ENCODE results near the gene FIBIN. TPM values are rescaled to one million over a fixed set of nuclear protein-coding genes. Genes with fewer than 3 reads are reported as not detected.

Gene FIBIN
- not detected for total RNA-seq

GRCh38 chr11:26993965-26994457, at the start of gene FIBIN:
Gene FIBIN, plus strand, starts transcription at chr11:26994112. Its CDS starts 415 bp downstream, at chr11:26994527.
- Mint-ChIP-seq H3K36me3 (ENCODE audit: low read depth) (no peaks in the 10 kb centered on the region), H3K27me3 (ENCODE audit: low read depth) (no peaks in the 10 kb centered on the region)
- no peak for ATAC-seq

GRCh38 chr11:26944866-26945664, 48.8 kb upstream of the FIBIN start:
- Mint-ChIP-seq H3K4me3 (no peak overlapping the region), H3K4me1 (ENCODE audit: low read depth) (no peaks in the 10 kb centered on the region), H3K27me3 (ENCODE audit: low read depth) (no peaks in the 10 kb centered on the region), H3K9me3 (ENCODE audit: insufficient read depth) (peaks cover 11% of the 10 kb centered on the region), H3K36me3 (ENCODE audit: low read depth) (no peaks in the 10 kb centered on the region), H3K27ac (no peak overlapping the region)
- POLR2A ChIA-PET = no interaction called here
- CTCF ChIA-PET = no interaction called here
- DNase-seq (no peak), ATAC-seq (no peak)

More at GRCh38 chr11:26993965-26994457, at the start of gene FIBIN:
- DNase-seq = no peak
- CTCF ChIA-PET = no interaction called here
- Mint-ChIP-seq H3K4me3 (no peak within 1 kb of the TSS), H3K27ac (no peak within 1 kb of the TSS), H3K4me1 (ENCODE audit: low read depth) (no peaks in the 10 kb centered on the region), H3K9me3 (ENCODE audit: insufficient read depth) (peaks cover 3% of the 10 kb centered on the region)
- POLR2A ChIA-PET = no interaction called here

GRCh38 chr11:26946257-26946716, 47.6 kb upstream of the FIBIN start:
- ChIA-PET POLR2A (no interaction called here), CTCF (no interaction called here)
- DNase-seq = no peak
- Mint-ChIP-seq H3K27me3 (ENCODE audit: low read depth) (no peaks in the 10 kb centered on the region), H3K36me3 (ENCODE audit: low read depth) (no peaks in the 10 kb centered on the region), H3K4me1 (ENCODE audit: low read depth) (no peaks in the 10 kb centered on the region), H3K9me3 (ENCODE audit: insufficient read depth) (peaks cover 11% of the 10 kb centered on the region), H3K4me3 (no peak overlapping the region), H3K27ac (no peak overlapping the region)
- ATAC-seq = no peak

GRCh38 chr11:26947379-26947844, 46.5 kb upstream of the FIBIN start:
- Mint-ChIP-seq H3K4me1 (ENCODE audit: low read depth) (no peaks in the 10 kb centered on the region), H3K36me3 (ENCODE audit: low read depth) (no peaks in the 10 kb centered on the region), H3K4me3 (no peak overlapping the region), H3K27ac (no peak overlapping the region), H3K27me3 (ENCODE audit: low read depth) (no peaks in the 10 kb centered on the region), H3K9me3 (ENCODE audit: insufficient read depth) (peaks cover 9% of the 10 kb centered on the region)
- CTCF ChIA-PET = no interaction called here
- DNase-seq (no peak), ATAC-seq (no peak)
- POLR2A ChIA-PET = no interaction called here

- no peak overlapping the region for H3K4me3 Mint-ChIP-seq
- H3K27me3 Mint-ChIP-seq (ENCODE audit: low read depth) = no peaks in the 10 kb centered on the region
- no peaks in the 10 kb centered on the region for H3K36me3 Mint-ChIP-seq (ENCODE audit: low read depth)
- ChIA-PET POLR2A (no interaction called here), CTCF (no interaction called here)
- H3K27ac Mint-ChIP-seq = no peak overlapping the region
- H3K9me3 Mint-ChIP-seq (ENCODE audit: insufficient read depth) = peaks cover 9% of the 10 kb centered on the region
- ATAC-seq = no peak
- DNase-seq = no peak
- no peaks in the 10 kb centered on the region for H3K4me1 Mint-ChIP-seq (ENCODE audit: low read depth)
Measured at GRCh38 chr11:26947904-26948639, 45.8 kb upstream of the FIBIN start.

- ATAC-seq (no peak), DNase-seq (no peak)
- no peaks in the 10 kb centered on the region for H3K27me3 Mint-ChIP-seq (ENCODE audit: low read depth)
- no peaks in the 10 kb centered on the region for H3K36me3 Mint-ChIP-seq (ENCODE audit: low read depth)
- H3K4me1 Mint-ChIP-seq (ENCODE audit: low read depth) = no peaks in the 10 kb centered on the region
- no peak overlapping the region for H3K27ac Mint-ChIP-seq
- H3K9me3 Mint-ChIP-seq (ENCODE audit: insufficient read depth) = peaks cover 5% of the 10 kb centered on the region
- ChIA-PET POLR2A (no interaction called here), CTCF (no interaction called here)
- H3K4me3 Mint-ChIP-seq = no peak overlapping the region
Measured at GRCh38 chr11:26948881-26949280, 45.0 kb upstream of the FIBIN start.

- no peak overlapping the region for H3K4me3 Mint-ChIP-seq
- ATAC-seq = no peak
- POLR2A ChIA-PET = no interaction called here
Measured at GRCh38 chr11:26949846-26950245, 44.1 kb upstream of the FIBIN start.

GRCh38 chr11:26950260-26950719, 43.6 kb upstream of the FIBIN start:
- Mint-ChIP-seq H3K27me3 (ENCODE audit: low read depth) (no peaks in the 10 kb centered on the region), H3K9me3 (ENCODE audit: insufficient read depth) (peaks cover 3% of the 10 kb centered on the region), H3K36me3 (ENCODE audit: low read depth) (no peaks in the 10 kb centered on the region), H3K4me1 (ENCODE audit: low read depth) (no peaks in the 10 kb centered on the region), H3K27ac (no peak overlapping the region), H3K4me3 (no peak overlapping the region)
- DNase-seq (no peak), ATAC-seq (no peak)
- CTCF ChIA-PET = no interaction called here
- POLR2A ChIA-PET = no interaction called here

More at GRCh38 chr11:26949846-26950245, 44.1 kb upstream of the FIBIN start:
- peaks cover 3% of the 10 kb centered on the region for H3K9me3 Mint-ChIP-seq (ENCODE audit: insufficient read depth)
- no peak overlapping the region for H3K27ac Mint-ChIP-seq
- no peaks in the 10 kb centered on the region for H3K4me1 Mint-ChIP-seq (ENCODE audit: low read depth)
- no peaks in the 10 kb centered on the region for H3K27me3 Mint-ChIP-seq (ENCODE audit: low read depth)
- DNase-seq = no peak
- H3K36me3 Mint-ChIP-seq (ENCODE audit: low read depth) = no peaks in the 10 kb centered on the region
- CTCF ChIA-PET = no interaction called here

GRCh38 chr11:26951809-26952515, 42.0 kb upstream of the FIBIN start:
- Mint-ChIP-seq H3K4me3 (no peak overlapping the region), H3K27ac (no peak overlapping the region), H3K36me3 (ENCODE audit: low read depth) (no peaks in the 10 kb centered on the region), H3K27me3 (ENCODE audit: low read depth) (no peaks in the 10 kb centered on the region), H3K4me1 (ENCODE audit: low read depth) (no peaks in the 10 kb centered on the region), H3K9me3 (ENCODE audit: insufficient read depth) (peaks cover 3% of the 10 kb centered on the region)
- ATAC-seq (no peak), DNase-seq (no peak)
- CTCF ChIA-PET = no interaction called here
- POLR2A ChIA-PET = no interaction called here

- H3K27me3 Mint-ChIP-seq (ENCODE audit: low read depth) = no peaks in the 10 kb centered on the region
- ChIA-PET POLR2A (no interaction called here), CTCF (no interaction called here)
- H3K9me3 Mint-ChIP-seq (ENCODE audit: insufficient read depth) = peaks cover 7% of the 10 kb centered on the region
- no peak overlapping the region for H3K27ac Mint-ChIP-seq
- ATAC-seq (no peak), DNase-seq (no peak)
- no peaks in the 10 kb centered on the region for H3K4me1 Mint-ChIP-seq (ENCODE audit: low read depth)
- no peak overlapping the region for H3K4me3 Mint-ChIP-seq
- H3K36me3 Mint-ChIP-seq (ENCODE audit: low read depth) = no peaks in the 10 kb centered on the region
Measured at GRCh38 chr11:26953770-26954392, 40.0 kb upstream of the FIBIN start.

GRCh38 chr11:26958005-26958701, 35.8 kb upstream of the FIBIN start:
- CTCF ChIA-PET = no interaction called here
- H3K27ac Mint-ChIP-seq = no peak overlapping the region
- DNase-seq (no peak), ATAC-seq (no peak)
- peaks cover 5% of the 10 kb centered on the region for H3K9me3 Mint-ChIP-seq (ENCODE audit: insufficient read depth)
- no peaks in the 10 kb centered on the region for H3K4me1 Mint-ChIP-seq (ENCODE audit: low read depth)
- no peaks in the 10 kb centered on the region for H3K36me3 Mint-ChIP-seq (ENCODE audit: low read depth)
- POLR2A ChIA-PET = no interaction called here
- no peaks in the 10 kb centered on the region for H3K27me3 Mint-ChIP-seq (ENCODE audit: low read depth)
- H3K4me3 Mint-ChIP-seq = no peak overlapping the region
